Progenitor cell of endocrine pancreas (in vitro differentiated cells): ENCODE measurements around the gene RIOX2. TPM values are rescaled to one million over a fixed set of nuclear protein-coding genes. Genes with fewer than 3 reads are reported as not detected.

Experiments used
- DNase-seq: peaks from one replicate; pipeline ENCODE4 v3.0.0; 2021; ENCODE audit warnings: low spot score; ENCODE audit not compliant: unreplicated experiment
- H3K27ac Mint-ChIP-seq: 2 replicates; pipeline ENCODE4 v1.8.0; 2021; ENCODE audit warnings: mild to moderate bottlenecking, moderate library complexity, mixed read lengths
- H3K27me3 Mint-ChIP-seq: 2 replicates; pipeline ENCODE4 v1.8.0; 2021; ENCODE audit warnings: mixed read lengths
- H3K36me3 Mint-ChIP-seq: 2 replicates; pipeline ENCODE4 v1.8.0; 2022; ENCODE audit warnings: mixed read lengths; ENCODE audit not compliant: insufficient read depth
- H3K4me1 Mint-ChIP-seq: 2 replicates; pipeline ENCODE4 v1.8.0; 2021; ENCODE audit warnings: low read depth, mixed read lengths
- H3K4me3 Mint-ChIP-seq: 2 replicates; pipeline ENCODE4 v1.8.0; 2021; ENCODE audit warnings: low read depth, mild to moderate bottlenecking, moderate library complexity, mixed read lengths
- H3K9me3 Mint-ChIP-seq: 2 replicates; pipeline ENCODE4 v1.8.0; 2021; ENCODE audit warnings: low read depth, mixed read lengths
- total RNA-seq: library from RNA; stranded (reverse); gene quantifications from 2 replicates; pipeline ENCODE4 v1.2.1, GENCODE V29; 2021
- TF ChIP-seq, protein P1 (sequence below): fragments of 200-600 bp; sonication (generic); IDR thresholded peaks from one replicate; pipeline ENCODE4 v1.5.0; 2021; ENCODE audit warnings: antibody characterized with exemption, mild to moderate bottlenecking; ENCODE audit not compliant: unreplicated experiment

The RIOX2 gene
- total RNA-seq, 1 donor from 2014 or later, result 16.4 TPM

- peaks cover 6% of the 10 kb centered on the region for H3K27me3 Mint-ChIP-seq
- H3K4me1 Mint-ChIP-seq, result peaks cover 15% of the 10 kb centered on the region
- H3K9me3 Mint-ChIP-seq, result no peaks in the 10 kb centered on the region
- DNase-seq, result no peak
- peaks cover 32% of the 10 kb centered on the region for H3K36me3 Mint-ChIP-seq
- TF ChIP-seq, protein P1, sequence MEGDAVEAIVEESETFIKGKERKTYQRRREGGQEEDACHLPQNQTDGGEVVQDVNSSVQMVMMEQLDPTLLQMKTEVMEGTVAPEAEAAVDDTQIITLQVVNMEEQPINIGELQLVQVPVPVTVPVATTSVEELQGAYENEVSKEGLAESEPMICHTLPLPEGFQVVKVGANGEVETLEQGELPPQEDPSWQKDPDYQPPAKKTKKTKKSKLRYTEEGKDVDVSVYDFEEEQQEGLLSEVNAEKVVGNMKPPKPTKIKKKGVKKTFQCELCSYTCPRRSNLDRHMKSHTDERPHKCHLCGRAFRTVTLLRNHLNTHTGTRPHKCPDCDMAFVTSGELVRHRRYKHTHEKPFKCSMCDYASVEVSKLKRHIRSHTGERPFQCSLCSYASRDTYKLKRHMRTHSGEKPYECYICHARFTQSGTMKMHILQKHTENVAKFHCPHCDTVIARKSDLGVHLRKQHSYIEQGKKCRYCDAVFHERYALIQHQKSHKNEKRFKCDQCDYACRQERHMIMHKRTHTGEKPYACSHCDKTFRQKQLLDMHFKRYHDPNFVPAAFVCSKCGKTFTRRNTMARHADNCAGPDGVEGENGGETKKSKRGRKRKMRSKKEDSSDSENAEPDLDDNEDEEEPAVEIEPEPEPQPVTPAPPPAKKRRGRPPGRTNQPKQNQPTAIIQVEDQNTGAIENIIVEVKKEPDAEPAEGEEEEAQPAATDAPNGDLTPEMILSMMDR, result no peak
- H3K27ac Mint-ChIP-seq, result no peak overlapping the region
- no peak overlapping the region for H3K4me3 Mint-ChIP-seq
Measured at GRCh38 chr3:97949110-97949485, 23.1 kb downstream of the RIOX2 start.

GRCh38 chr3:97948351-97949109 lies 23.7 kb downstream of the RIOX2 start:
- Mint-ChIP-seq H3K4me1 (peaks cover 15% of the 10 kb centered on the region), H3K27me3 (peaks cover 6% of the 10 kb centered on the region), H3K4me3 (no peak overlapping the region), H3K9me3 (no peaks in the 10 kb centered on the region), H3K36me3 (peaks cover 32% of the 10 kb centered on the region), H3K27ac (no peak overlapping the region)
- TF ChIP-seq, protein P1, result no peak
- no peak for DNase-seq

DNA sequence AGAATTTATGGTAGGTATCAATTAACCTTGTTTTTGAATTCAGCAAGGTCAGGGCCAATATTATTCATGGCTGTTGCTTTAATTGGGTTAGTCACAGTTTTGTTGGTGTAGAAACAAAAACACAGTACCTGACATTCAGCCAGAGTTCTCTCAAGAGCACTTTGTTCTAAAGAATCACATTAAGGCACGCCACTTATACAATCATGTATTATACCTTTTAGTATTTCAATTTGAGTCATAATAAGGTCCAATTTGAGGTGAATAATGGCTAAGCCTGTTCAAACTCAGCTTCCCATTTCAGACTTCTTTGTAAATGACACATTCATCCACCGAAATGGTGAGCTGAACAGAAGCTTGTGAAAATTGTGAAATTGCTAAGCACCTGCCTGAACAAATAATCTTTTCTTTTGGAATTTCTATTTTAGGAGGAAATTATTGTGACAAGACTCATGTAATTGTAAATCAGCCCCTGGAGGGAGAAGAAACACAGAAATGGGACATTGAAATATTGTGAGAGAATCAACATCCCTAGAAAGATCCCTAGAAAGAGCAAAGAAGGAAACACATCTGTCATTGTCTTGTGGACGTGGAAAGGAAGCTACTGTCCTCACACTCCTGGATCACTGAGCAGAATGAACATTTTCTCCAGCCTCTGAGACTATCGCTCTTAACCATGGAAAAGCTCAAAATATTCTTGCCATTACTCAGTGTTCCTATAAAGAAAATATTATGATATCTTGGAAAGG lies 29.3 kb downstream of the RIOX2 start:
- no peaks in the 10 kb centered on the region for H3K9me3 Mint-ChIP-seq
- H3K4me3 Mint-ChIP-seq, result no peak overlapping the region
- no peak overlapping the region for H3K27ac Mint-ChIP-seq

GRCh38 chr3:97940034-97940433 lies 32.2 kb downstream of the RIOX2 start:
- H3K27me3 Mint-ChIP-seq, result peaks cover 40% of the 10 kb centered on the region
- no peaks in the 10 kb centered on the region for H3K9me3 Mint-ChIP-seq
- H3K4me3 Mint-ChIP-seq, result no peak overlapping the region
- H3K4me1 Mint-ChIP-seq, result peaks cover 11% of the 10 kb centered on the region
- DNase-seq, result no peak
- H3K36me3 Mint-ChIP-seq, result peaks cover 7% of the 10 kb centered on the region
- TF ChIP-seq, protein P1, result no peak
- H3K27ac Mint-ChIP-seq, result no peak overlapping the region

More for the DNA sequence above, 29.3 kb downstream of the RIOX2 start:
- H3K36me3 Mint-ChIP-seq, result peaks cover 15% of the 10 kb centered on the region
- H3K4me1 Mint-ChIP-seq, result peaks cover 21% of the 10 kb centered on the region
- DNase-seq, result no peak
- TF ChIP-seq, protein P1, result no peak
- H3K27me3 Mint-ChIP-seq, result peaks cover 29% of the 10 kb centered on the region

DNA sequence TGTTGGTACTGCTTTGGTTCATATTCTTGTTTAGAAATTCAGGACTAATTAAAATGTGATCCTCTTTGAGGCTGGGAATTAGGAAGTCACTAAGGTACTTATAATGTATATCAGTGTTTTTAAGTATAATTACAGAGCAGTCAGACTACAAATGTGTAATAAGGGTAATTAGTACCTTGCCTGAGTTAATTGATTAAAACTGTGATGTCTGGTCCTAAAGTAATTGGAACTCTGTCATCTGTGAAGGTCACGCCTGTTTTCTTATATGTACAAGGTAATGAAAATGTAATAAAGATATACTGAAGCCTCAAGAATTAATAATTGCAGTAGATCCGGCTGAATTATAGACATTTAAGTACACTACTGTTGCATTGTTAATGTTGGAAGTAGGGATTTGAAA lies 32.8 kb downstream of the RIOX2 start:
- Mint-ChIP-seq H3K4me1 (peaks cover 11% of the 10 kb centered on the region), H3K36me3 (peaks cover 7% of the 10 kb centered on the region), H3K4me3 (no peak overlapping the region), H3K27ac (no peak overlapping the region), H3K27me3 (peaks cover 40% of the 10 kb centered on the region), H3K9me3 (no peaks in the 10 kb centered on the region)
- DNase-seq, result no peak
- TF ChIP-seq, protein P1, result no peak
